HG03175 (cell line): ENCODE results near the gene TXNDC15.

Experiments used
- ATAC-seq: cut with Tn5 transposase; IDR thresholded peaks from one replicate; pipeline ENCODE4 v1.9.1; 2021; ENCODE audit warnings: mild to moderate bottlenecking, moderate library complexity; ENCODE audit not compliant: unreplicated experiment

Gene TXNDC15

GRCh38 chr5:134913795-134914194 lies 39.6 kb downstream of the TXNDC15 start:
- no peak for ATAC-seq

- ATAC-seq = no peak
These were observed 43.1 kb downstream of the TXNDC15 start for GRCh38 chr5:134917070-134917815.

DNA sequence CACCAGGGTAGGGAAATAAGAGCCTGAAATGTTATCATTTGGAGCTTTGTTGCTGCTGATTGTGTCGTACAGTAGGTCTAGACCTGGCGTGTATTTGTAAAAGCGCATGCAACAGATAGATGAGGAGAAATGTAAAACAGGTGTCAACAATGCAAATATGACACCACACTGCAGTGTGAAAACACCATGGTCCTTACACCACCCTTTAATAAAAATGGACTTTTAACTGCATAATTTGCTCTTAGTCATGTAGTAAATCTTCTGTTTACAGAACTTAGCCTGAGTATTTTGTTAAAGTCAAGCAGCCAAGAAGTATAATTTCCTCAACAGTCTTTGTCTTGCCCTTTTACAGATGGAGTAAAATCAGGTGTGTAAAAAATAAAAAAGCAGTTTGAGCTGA lies 44.7 kb downstream of the TXNDC15 start:
- no peak for ATAC-seq

GRCh38 chr5:134920848-134921575 lies 46.8 kb downstream of the TXNDC15 start:
- ATAC-seq = no peak

DNA sequence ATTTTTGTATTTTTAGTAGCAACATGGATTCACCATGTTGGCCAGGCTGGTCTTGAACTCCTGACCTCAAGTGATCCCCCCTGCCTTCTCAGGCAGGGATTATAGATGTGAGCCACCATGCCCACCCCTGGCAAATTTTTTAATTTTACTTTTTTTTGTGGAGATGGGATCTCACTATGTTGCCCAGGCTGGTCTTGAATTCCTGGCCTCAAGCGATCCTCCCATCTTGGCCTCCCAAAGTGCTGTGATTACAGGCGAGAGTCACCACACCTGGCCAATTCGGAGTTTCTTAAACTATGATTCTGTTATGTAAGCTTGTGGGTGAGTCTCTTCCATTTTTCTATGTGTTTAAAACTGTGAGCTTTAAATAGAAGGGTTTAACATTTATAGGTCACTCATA lies 58.3 kb downstream of the TXNDC15 start:
- ATAC-seq = no peak

DNA sequence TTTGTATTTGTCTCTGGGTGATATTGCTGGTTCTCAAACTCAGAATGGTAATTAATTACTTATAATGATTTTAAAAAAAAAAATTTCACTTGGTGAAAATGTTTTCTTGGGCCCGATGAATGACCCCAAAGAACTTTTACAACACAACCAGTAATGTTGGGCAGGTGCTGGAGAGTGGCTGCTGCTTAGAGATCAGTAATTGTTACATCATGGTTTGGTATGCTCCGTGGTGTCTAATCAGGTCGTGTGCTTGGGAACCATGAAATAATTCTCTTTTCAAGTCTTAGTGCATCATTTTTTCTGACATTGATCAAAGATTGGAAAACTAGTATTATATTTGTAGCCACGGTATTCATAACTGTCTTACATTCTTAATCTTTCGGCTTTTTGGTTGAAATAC lies 60.0 kb downstream of the TXNDC15 start:
- no peak for ATAC-seq

DNA sequence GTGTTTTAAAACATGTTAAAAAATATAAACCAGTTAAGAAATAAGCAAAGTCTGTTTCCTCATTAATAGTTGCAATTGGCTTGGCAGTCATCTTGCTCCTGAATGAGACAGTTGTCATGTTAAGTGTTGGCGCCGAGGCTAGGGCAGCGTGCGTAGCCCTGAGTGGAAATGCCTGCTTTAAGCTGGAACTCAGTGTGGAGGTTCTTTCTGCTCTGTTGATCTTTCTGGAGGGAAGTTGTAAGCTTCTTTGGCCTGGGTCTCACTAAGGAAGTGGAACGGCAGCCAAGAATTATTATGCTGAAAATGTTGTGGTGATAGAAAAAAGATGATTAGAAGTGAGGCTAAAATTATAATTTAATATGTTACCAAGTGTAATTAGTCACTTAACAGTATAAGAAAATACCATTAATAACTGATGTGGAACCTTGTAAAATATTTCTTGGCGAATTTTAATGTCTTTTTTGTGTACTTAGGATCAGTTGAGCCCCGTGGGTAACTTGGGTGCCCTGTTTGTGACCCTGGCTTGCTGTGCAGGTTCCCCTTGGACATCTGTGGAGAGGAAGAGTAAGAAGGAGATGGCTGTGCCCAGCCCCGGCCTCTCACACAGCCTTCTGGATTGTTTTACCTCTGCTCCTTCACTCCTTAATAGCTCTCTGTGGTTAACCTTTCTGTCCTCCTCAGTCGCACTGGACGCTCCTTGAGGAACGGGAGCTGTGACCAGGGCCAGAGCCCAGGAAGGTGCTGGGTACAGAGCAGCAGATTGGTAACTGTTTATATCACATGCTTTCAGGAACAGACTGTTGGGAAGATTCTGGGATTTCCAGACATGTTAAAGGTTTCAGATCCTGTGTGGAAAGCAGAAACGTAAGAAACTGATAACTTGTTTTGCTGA lies 61.8 kb downstream of the TXNDC15 start:
- ATAC-seq = no peak

GRCh38 chr5:134937526-134937925 lies 63.4 kb downstream of the TXNDC15 start:
- ATAC-seq = no peak

DNA sequence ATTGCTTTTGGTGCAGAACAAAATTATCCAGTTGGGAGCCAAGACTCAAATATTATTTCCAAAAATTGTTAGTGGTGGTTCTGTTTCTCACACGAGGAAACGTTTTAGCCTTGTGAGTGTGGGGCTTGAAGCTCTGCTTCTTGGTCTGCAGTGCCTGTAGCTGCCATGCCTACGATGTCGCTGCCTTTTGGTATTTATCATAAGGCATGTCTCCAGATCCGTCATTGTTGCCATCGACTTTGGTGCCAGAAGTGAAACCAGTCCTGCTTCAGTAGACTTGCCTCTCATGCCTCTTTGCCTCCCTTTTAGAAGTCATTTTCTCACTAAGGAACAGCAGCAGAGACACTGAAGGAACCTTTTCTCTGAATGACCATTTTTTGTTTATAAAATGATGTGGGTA lies 63.9 kb downstream of the TXNDC15 start:
- no peak for ATAC-seq

GRCh38 chr5:134939500-134939899 lies 65.3 kb downstream of the TXNDC15 start:
- ATAC-seq = no peak

- ATAC-seq = no peak
These were observed 69.4 kb downstream of the TXNDC15 start for GRCh38 chr5:134943547-134943946.

DNA sequence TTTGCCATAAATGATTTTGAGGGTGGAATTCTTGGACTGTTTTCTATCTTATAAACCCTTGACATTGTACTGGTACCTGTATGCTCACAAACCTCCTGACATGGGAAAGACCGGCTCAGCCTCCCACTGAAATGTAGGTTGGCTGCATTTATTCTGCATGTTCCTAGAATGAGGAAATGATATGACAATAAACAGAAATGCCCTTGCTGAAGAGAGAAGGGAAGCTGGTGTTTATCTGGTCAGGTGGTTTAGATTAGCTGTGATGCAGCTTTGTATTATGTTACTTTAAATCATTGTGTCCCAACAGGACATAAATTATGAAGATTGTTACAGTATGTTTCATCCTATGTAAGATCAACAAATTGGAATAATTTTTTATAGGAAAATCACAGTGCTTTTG lies 70.5 kb downstream of the TXNDC15 start:
- no peak for ATAC-seq

- ATAC-seq = no peak
These were observed 70.9 kb downstream of the TXNDC15 start for GRCh38 chr5:134945041-134945440.

DNA sequence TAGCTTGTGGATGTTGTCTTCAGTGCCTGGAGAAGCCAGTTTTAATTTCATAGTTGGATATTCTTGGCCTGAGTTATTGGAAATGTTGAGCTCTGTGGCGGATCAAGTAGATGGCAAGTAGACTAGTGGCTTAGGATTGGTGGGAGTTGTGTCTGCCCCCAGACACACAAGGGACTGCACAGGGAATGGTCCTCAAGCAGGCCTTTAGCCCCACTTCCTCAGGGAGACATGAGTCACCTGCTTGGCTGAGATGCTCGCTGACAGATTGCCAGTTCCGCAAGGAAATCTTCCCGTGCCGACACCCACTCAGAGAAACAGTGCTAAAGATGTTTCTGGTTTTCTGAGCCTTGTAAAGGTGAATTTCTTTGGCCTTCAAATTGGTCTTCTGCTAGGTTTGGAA lies 74.7 kb downstream of the TXNDC15 start:
- ATAC-seq = no peak

DNA sequence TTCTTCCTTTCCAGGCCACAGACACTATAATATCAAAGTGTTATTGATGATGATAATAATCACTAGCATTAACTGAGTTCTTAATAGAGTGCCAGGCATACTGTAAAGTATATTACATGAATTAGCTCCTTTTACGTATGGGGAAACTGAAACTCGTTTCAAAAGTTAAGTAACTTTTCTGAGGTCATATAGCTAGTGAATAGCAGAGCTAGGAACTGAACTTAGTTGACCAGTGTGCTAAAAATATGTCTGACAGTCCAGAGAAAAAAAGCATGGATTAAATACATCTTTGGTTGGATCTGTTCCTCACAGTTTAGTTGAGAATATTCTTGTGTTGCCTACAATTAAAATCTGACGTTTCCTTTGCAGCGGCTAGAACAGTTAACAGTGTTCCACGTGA lies 75.1 kb downstream of the TXNDC15 start:
- no peak for ATAC-seq
